ENCODE results near the gene KRI1.
A peak's percentile ranks its signal among the peaks of the same experiment; 100 is the strongest.

The KRI1 gene

DNA sequence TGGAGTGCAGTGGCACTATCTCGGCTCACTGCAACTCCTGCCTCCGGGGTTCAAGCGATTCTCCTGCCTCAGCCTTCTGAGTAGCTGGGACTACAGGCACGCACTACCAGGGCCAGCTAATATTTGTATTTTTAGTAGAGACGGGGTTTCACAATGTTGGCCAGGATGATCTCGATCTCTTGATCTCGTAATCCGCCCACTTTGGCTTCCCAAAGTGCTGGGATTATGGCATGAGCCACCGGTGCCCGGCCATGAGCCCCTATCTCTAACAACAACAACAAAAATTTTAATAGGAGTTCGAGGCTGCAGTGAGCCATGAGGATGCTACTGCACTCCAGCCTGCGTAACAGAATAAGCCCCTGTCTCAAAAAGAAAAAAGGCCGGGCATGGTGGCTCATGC lies 16.3 kb upstream of the KRI1 start:
- H3K4me2 ChIP-seq (ENCODE audit: low read depth, low read length, poor library complexity, severe bottlenecking) = no peak overlapping the region
- no peaks in the 10 kb centered on the region for H3K9me3 ChIP-seq (ENCODE audit: insufficient read depth, low read length)
- H3K9ac ChIP-seq (ENCODE audit: low read length) = no peak overlapping the region
- H3K27ac ChIP-seq (ENCODE audit: low read depth, low read length) = no peak overlapping the region
- H2AFZ ChIP-seq (ENCODE audit: low read depth, low read length, severe bottlenecking) = no peak overlapping the region
- H3F3A ChIP-seq (ENCODE audit: insufficient read depth) = no peaks in the 10 kb centered on the region
- H4K20me1 ChIP-seq (ENCODE audit: low read depth, low read length) = no peaks in the 10 kb centered on the region
- H3K79me2 ChIP-seq (ENCODE audit: insufficient read depth, low read length) = no peaks in the 10 kb centered on the region
- H3K27me3 ChIP-seq (ENCODE audit: low read length) = no peaks in the 10 kb centered on the region
- no peak for TF ChIP-seq EZH2phosphoT487 (conservative IDR thresholded peaks at IDR 0.05; ENCODE audit: low read length)
- TF ChIP-seq, protein P1, sequence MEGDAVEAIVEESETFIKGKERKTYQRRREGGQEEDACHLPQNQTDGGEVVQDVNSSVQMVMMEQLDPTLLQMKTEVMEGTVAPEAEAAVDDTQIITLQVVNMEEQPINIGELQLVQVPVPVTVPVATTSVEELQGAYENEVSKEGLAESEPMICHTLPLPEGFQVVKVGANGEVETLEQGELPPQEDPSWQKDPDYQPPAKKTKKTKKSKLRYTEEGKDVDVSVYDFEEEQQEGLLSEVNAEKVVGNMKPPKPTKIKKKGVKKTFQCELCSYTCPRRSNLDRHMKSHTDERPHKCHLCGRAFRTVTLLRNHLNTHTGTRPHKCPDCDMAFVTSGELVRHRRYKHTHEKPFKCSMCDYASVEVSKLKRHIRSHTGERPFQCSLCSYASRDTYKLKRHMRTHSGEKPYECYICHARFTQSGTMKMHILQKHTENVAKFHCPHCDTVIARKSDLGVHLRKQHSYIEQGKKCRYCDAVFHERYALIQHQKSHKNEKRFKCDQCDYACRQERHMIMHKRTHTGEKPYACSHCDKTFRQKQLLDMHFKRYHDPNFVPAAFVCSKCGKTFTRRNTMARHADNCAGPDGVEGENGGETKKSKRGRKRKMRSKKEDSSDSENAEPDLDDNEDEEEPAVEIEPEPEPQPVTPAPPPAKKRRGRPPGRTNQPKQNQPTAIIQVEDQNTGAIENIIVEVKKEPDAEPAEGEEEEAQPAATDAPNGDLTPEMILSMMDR (IDR thresholded peaks at IDR 0.05; ENCODE audit: insufficient read depth, low read length, poor library complexity, severe bottlenecking) = no peak
- H3K36me3 ChIP-seq (ENCODE audit: low read length) = no peaks in the 10 kb centered on the region
- H3K4me3 ChIP-seq (ENCODE audit: insufficient read depth, low read length, poor library complexity, severe bottlenecking) = no peak overlapping the region
- no peaks in the 10 kb centered on the region for H3K9me2 ChIP-seq (replicated peaks; ENCODE audit: insufficient read depth, low read length)

GRCh38 chr19:10580979-10581631 lies 15.3 kb upstream of the KRI1 start:
- H3K27ac ChIP-seq (ENCODE audit: low read depth, low read length) = no peak overlapping the region
- peak overlapping the region; percentile 15 for H2AFZ ChIP-seq (ENCODE audit: low read depth, low read length, severe bottlenecking)
- H3K9me2 ChIP-seq (replicated peaks; ENCODE audit: insufficient read depth, low read length) = no peaks in the 10 kb centered on the region
- H3K9ac ChIP-seq (ENCODE audit: low read length) = no peak overlapping the region
- H3K4me3 ChIP-seq (ENCODE audit: insufficient read depth, low read length, poor library complexity, severe bottlenecking) = no peak overlapping the region
- TF ChIP-seq, protein P1 (IDR thresholded peaks at IDR 0.05; ENCODE audit: insufficient read depth, low read length, poor library complexity, severe bottlenecking) = peak; percentile 98
- no peak for TF ChIP-seq EZH2phosphoT487 (conservative IDR thresholded peaks at IDR 0.05; ENCODE audit: low read length)
- no peaks in the 10 kb centered on the region for H3K9me3 ChIP-seq (ENCODE audit: insufficient read depth, low read length)
- H4K20me1 ChIP-seq (ENCODE audit: low read depth, low read length) = no peaks in the 10 kb centered on the region
- no peaks in the 10 kb centered on the region for H3K27me3 ChIP-seq (ENCODE audit: low read length)
- H3K79me2 ChIP-seq (ENCODE audit: insufficient read depth, low read length) = no peaks in the 10 kb centered on the region
- H3K4me2 ChIP-seq (ENCODE audit: low read depth, low read length, poor library complexity, severe bottlenecking) = peak overlapping the region; percentile 19
- no peaks in the 10 kb centered on the region for H3F3A ChIP-seq (ENCODE audit: insufficient read depth)
- H3K36me3 ChIP-seq (ENCODE audit: low read length) = no peaks in the 10 kb centered on the region

DNA sequence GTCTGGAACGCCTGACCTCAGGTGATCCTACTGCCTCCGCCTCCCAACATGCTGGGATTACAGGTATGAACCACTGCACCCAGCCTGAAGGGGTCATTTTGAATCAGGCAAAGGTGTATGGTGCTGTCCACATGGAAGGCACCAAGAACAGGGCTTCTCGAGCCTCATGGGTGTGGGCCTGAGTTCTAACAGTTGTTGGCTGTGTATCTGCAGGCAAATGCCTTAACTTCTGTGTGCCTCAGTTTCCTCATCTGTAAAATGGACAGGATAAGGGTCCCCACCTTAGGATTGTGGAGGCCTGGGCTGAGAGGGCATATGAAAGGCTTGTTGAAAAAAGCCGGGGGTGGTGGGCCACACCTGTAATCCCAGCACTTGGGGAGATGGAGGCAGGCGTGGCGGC lies 12.1 kb upstream of the KRI1 start:
- Histone ChIP-seq H3K4me2 (ENCODE audit: low read depth, low read length, poor library complexity, severe bottlenecking) (no peak overlapping the region), H2AFZ (ENCODE audit: low read depth, low read length, severe bottlenecking) (no peak overlapping the region), H3K27ac (ENCODE audit: low read depth, low read length) (no peak overlapping the region), H3K79me2 (ENCODE audit: insufficient read depth, low read length) (no peaks in the 10 kb centered on the region), H3K4me3 (ENCODE audit: insufficient read depth, low read length, poor library complexity, severe bottlenecking) (no peak overlapping the region), H3K36me3 (ENCODE audit: low read length) (no peaks in the 10 kb centered on the region), H3K27me3 (ENCODE audit: low read length) (no peaks in the 10 kb centered on the region), H3K9me3 (ENCODE audit: insufficient read depth, low read length) (no peaks in the 10 kb centered on the region), H4K20me1 (ENCODE audit: low read depth, low read length) (no peaks in the 10 kb centered on the region), H3K9me2 (replicated peaks; ENCODE audit: insufficient read depth, low read length) (no peaks in the 10 kb centered on the region), H3K9ac (ENCODE audit: low read length) (no peak overlapping the region), H3F3A (ENCODE audit: insufficient read depth) (no peaks in the 10 kb centered on the region)
- TF ChIP-seq EZH2phosphoT487 (conservative IDR thresholded peaks at IDR 0.05; ENCODE audit: low read length) = no peak
- TF ChIP-seq, protein P1 (IDR thresholded peaks at IDR 0.05; ENCODE audit: insufficient read depth, low read length, poor library complexity, severe bottlenecking) = no peak
